NCI-H128 (cell line): ENCODE results near the gene USP44.

Experiments used
- DNase-seq: peaks from one replicate; lab custom pipeline; 2025; ENCODE audit not compliant: unreplicated experiment; lab: John Stamatoyannopoulos, UW

The USP44 gene

DNA sequence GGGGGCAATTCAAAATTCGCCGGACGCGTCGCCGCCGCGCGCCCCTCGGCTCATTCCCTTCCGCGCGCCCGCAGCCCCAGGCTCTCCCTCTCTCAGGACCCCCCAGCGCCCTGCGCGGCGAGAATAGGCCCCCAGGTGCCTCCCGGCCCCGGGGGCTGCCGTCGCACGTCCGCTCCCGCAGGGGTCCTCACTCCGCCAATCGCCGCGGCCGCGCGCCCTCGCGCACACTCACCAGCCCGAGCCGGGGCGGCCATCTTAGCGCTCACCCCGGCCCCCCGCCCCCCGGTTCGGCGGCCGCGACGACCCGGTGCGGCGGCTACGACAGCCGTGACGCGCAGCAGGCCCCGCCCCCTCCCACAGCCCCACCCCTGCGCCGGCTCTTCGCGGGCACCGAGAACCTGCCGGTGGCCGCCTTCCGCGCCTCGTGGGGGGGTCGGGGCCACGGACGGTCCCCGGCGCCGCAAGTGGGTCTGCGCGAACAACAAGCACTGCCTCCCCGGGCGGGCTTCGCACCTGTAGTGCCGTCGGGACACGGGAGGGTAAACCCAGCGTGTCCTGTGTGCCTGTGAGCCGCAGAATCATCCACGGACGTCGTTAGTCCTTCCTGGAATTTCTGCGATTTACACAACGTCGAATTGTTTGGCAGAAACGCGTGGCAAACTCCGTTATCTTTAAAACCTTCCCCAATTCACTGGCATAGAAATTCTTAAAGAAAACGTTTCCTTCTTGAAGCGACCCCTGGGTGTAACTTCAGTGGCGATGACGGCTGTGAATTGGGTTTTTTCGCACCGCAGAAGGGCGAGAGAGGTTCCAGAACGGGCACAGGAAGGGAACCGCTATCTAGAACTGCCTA is 2.5 kb downstream of the USP44 start:
- DNase-seq, result peak; percentile 24

DNA sequence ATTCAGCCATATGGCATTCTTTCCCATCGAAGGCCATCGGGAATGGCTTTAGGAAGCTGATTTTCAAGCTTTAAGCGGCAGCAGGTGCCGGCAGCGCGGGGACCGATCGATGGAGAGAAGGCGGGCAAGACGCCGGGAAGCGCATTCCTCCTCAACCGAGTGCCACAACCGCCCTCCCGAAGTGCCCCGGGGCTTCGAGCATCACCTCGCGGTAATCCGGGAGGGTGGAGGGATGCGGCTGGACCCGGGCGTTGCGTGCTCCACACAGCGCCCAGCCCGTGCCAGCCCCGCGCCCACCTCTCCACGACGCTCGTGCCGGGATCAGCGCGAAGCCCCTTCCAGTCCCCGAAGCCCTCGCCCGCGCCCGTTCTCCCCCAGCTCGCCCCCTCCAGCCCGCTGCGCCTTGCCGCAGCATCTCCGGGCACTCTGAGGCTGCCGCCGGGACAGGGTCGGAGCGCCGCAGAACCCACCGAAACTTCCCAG is 3.2 kb downstream of the USP44 start:
- peak; percentile 26 for DNase-seq

DNA sequence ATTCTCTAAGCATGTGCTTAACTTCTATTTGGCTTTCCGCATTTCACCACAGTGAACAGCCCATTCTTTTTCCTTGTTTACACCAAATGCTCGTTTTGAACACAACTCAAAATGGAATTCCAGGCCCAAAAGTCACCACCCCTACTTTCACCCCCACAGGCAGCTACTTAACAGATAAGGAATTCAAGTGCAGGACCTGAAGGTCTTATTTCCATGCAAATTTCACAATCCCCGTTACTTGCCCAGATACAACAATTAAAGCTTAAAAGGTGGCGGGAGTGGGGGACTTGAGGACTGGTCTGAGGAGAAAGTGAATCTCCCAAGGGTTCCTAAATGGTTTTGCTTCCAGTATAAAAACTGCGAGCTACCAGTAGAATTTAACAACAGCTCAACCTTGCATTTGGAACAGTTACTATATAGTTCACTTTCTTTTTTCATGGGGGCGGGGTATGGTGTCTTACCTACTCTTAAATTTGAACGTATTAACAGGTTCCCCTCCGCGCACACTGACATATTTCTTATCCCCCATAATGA is 3.7 kb downstream of the USP44 start:
- no peak for DNase-seq

DNA sequence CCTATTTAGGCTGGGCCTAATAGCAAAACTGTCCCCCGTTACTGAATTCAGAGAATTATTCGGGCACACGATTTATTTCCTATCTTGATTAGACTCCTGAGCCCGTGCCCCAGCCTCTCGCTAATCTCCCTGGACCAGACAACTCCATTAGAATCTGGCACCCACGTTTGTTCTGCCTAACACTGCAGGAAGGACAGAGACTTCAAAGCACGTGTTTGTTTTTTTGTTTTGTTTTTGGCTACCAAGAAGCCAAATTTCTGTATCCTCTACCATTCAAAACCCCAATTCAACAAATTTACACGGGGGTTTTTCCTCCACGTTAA is 4.8 kb downstream of the USP44 start:
- DNase-seq, result no peak

DNA sequence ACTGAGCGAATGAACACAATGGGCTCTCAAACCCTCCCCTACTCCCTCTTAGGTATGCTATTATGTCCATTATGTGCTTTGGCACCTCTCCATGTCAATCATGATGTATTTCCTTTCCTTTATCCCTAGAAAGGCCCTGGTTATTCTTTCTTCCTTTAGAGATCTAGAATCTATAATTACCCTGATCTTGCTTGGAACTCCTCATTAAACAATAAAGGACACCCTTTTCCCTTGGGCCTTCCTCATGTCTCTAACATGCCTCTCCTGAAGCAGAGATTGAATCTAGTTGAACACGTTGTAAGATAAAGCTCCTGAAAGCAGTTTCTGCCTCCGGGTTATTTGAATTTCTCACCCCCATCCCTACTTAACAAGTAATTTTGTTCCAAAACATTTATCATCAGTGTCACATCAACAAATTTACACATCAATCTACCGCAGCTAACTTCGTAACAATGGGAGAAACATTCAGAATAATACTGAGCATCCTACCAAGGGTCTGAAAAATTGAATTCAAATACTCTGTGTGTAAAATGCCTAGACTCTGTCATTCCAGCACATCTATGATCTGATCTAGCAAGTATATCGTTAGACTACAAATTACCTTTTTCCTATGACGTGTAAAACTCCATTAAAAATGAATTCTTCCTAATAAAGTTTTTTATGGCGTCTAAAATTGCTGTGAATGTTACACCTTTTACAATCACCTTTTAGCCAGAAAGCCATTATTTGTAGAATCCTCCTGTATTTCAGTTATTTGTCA is 5.4 kb downstream of the USP44 start:
- DNase-seq, result peak; percentile 9

DNA sequence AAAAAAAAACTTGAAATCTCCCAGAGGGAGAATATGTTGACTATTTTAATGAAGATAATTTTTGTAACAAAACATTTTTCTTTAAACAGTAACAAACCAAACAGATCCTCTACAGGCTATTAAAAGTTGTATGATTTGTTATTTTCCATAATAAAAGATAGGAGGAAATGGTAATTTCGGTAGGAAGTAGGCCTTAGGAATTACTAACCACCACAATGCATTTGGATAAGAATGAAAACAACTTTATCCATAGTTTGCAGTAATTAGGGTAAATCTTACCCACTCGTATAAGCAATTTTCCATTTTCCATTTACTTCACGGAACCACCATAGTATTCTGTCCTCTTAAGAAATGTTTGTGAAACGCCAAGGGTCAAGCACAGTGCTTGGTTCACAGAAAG is 6.0 kb downstream of the USP44 start:
- no peak for DNase-seq

DNA sequence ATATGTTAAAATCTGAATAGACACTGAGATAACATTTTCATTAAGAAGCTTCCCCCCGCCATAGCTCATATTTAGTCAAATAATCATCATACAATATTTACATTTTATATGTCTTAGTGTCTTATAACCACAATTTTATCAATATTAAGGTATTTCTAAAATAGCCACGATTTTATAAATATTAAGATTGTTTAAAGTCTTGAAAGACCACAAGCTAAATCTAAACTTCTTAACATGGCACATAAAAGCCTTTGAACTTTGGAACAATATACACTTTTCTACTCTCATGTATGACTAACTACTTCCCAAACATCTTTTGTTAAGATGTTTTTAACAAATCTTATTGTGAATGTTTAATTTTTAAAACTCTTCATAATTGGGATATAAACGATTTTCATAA is 6.5 kb downstream of the USP44 start:
- no peak for DNase-seq

DNA sequence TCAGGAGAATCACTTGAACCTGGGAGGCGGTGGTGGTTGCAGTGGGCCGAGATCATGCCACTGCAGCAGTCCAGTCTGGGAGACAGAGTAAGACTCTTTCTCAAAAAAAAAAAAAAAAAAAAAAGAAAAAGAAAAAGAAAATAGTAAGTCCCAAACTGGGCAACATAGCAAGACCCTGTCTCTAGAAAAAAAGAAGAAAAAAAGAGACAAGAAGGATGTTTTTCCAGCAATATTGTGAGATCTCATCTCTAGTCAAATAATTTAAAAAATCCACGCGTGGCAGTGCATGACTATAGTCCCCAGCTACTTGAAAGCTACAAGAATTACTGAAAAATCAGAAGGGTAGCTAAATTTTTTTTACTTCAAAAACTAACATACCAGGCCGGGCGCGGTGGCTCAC is 8.0 kb downstream of the USP44 start:
- no peak for DNase-seq

DNA sequence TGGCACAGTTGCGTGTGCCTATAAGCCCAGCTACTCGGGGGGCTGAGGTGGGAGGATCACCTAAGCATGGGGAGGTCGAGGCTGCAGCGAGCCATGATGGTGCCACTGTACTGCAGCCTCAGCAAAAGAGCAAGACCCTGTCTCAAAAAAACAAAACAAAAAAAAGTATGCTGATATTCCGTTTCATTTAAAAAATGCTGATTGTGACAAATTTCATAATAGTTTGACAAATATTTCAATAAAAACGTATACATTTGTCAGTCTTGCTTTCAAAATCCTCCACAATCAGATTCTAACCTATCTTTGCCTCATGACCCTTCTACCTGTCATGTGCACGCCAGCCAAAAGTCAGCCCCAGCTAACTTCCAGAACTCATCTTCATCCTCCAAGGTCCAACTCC is 9.8 kb downstream of the USP44 start:
- DNase-seq, result no peak

DNA sequence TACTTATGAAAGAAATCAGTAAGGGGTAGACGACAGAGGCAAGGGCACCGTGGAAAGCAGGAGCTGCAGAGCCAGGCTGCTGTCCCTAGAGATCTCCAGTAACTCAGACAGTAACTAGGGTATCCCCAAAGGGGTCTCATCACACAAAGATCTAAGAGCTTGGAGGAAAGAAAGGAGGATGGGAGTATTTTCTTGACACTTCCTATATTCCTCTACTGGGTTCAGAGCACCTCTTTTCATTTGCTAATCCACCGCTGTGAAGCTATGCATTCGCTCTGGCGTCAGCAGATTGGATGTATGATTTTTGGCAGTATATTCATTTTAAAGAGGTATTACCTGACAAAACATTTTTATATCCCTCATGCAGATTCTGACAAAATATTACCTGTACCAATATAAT is 12.6 kb downstream of the USP44 start:
- no peak for DNase-seq

DNA sequence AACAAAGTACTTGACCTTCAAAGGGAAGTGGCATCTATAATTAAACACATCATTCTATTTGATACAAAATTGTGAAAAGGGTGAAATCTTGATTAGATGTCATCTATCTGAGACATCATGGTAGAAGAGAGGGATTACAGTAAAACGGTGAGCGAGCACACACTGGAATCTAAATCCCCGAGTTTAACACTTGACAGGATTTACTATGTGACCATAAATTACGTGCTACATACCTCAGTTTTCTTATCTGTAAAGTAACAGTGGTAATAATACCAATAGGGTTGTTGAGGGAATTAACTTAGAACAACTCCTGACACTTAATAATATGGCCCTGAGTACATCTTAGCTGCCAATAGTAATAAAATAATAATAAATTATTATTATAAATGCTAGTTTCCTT is 13.3 kb downstream of the USP44 start:
- no peak for DNase-seq

DNA sequence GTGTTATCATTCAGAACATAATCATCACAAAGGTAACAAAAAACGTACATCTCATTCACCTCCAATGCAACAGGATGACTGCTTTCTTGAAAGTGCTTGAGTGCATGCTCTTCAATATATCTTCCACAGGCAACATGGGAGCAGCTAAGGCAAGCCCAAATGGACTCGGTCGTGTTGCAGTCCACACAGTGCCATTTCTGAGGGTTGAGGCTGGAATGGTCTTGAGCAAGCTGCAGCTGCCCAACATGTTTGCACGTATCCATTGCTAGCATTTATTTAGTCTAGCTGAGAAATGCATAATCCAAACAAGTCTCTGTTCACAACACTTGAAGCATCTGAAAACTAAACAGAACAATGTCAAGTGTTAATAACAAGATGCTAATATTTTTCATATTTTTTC is 17.3 kb downstream of the USP44 start:
- no peak for DNase-seq

DNA sequence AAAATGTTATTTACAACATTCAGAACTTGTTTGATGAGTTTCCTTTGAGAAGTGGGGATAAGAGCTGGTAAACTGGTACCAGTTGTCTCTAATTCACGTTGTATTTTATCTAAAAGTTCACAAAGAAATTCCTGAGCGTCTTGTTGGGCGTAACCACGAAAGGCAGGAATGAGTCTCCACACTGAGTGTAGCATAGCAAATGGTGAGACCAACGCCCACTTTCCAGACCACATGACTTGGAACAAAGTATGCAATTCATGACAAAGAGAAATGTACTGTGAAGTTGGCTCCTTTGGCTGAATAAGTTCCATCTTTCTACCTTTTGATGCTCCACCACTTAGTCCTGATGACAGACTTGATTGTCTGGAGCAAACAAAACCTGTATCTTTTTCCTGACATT is 18.4 kb downstream of the USP44 start:
- DNase-seq, result no peak

DNA sequence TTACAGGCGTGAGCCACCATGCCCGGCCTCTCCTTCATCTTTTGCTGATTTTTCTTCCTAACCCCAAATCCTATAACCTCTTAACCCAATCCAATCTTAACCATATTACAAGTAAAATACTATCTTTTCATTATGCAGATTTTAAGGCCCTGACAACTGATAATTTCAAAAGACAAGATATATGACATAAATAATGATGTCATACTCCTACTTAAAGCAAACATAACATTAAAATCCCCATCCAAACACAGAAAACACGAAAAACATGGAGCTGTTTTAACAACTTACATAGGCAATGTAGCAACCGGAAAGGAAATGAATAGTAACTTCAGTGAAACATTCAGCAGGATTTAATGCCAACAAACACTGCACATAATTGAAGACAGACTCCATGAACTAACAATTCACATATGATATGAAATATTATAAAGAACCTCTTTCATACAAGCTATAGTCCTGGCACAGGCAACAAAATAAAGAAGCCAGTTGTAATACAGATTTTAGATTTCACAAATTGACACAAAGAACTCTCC is 21.5 kb downstream of the USP44 start:
- DNase-seq, result no peak

DNA sequence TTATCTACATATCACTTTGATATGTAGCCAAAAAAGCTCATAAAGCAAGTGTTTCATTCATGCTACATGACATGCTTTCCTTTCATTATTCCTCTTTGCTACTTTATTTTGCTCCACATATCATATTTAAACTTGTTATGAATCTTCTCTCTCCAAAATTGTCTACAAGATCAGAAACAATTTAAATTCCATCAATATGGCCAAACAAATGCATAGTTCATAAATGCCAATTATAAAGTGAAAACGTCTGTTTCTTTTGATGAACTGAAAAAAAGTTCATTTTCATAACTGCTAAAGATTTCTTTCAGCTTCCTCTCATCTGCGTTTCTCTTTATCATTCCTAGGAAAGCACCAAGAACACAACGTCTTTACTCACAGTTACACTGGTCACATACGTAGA is 22.8 kb downstream of the USP44 start:
- no peak for DNase-seq

DNA sequence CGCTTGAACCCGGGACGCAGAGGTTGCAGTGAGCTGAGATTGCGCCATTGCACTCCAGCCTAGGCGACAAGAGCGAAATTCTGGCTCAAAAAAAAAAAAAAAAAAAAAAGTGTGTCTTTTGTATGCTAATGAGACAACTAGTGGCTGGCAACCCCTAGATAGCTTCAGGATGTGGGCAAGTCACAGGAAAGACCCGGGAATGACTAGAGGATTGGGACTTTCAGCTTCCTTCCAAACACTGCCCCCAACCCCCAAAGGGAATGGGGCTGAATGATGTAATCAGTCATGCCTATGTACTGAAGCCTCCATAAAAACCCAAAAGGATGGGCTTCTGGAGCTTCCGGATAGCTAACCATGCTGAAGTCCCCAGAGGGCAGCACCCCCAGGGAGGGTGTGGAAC is 28.6 kb downstream of the USP44 start:
- no peak for DNase-seq

DNA sequence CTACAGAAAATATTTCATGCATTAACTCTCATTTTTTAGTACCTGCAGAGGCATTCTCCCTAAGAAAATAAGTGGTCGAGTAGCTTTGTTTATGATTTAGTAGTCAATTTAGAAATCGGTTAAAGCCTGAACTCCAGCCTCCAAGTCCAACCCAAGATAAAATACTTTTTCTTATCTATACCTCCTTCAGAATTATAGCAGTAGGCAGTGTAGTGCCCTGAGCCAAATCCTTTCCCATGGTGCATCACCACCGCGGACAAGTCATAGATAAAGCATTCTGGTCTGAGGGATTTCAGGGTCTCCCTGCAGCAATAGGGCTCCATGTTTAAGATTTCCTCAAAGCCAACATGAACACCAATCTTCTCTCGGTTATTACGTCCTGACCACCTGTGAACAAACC is 30.5 kb downstream of the USP44 start:
- no peak for DNase-seq

DNA sequence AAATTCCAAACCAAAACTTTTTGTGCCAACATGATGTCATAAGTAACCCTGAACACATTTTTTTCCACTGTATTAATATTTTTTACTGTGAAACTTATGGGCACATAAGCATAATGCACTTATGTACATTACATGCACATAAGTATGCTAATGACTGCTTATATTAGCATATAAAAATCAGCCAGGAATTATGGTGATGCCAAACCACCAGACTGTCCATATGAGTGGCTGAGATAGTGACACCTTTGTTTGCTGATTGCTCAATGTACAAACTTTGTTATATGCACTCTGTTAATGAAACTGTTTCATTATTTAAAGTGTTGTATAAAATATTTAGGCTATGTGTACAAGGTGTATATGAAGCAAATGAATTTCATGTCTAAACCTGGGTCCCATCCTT is 32.3 kb downstream of the USP44 start:
- no peak for DNase-seq

DNA sequence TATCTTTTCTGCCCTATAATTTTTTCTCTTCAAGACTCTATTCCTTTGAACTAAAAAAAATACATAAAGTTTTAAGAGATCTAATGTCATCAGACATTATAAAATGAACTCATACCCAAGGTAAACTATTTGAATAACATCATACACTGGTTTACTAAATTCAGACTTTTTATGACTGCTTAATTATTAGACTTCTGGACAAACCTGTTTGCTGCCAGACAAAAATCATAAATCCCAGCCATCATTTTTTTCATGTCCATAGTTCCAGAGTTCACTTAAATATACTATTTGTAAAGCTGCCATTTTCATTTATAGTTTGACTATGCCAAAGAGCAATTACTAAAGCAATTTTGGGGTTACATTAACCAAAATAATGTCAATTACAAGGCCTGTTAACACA is 34.0 kb downstream of the USP44 start:
- DNase-seq, result no peak

DNA sequence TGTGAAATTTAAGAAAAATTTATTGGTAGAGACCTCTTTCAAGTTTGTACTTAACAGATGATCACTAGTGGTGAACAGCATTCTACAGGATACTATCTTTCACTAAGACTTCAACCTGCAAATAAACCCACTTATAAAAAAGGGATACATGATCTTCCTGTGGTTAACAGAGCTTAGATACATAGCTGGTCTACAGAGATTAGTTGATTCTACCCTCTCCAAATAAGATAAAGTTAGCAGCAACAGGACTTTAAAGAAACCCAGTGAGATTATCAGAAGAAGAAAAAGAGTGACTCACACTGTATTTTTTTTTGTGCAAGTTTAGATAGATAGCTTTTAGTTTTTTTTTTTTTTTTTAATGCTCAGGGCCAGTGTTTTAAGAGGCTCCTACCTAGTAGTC is 34.5 kb downstream of the USP44 start:
- DNase-seq, result no peak

DNA sequence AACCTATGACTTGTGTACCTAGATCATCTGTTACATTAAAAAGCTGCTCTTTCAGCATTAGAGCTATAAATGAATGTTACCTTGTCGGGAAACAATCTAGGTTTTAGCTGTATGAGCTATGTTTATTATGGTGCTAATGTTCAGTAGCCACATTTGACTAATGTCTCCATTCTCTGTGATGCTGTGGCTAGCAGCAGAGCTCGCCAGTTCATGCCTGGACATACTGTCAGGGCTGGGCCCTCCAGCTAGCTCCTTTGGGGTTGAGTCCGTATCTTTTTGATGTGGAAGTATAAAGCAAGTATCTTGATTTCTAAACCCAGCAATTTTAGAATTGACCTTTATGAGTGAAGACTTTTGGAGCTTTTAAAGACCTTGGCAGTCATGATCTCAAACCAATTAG is 36.1 kb downstream of the USP44 start:
- no peak for DNase-seq

DNA sequence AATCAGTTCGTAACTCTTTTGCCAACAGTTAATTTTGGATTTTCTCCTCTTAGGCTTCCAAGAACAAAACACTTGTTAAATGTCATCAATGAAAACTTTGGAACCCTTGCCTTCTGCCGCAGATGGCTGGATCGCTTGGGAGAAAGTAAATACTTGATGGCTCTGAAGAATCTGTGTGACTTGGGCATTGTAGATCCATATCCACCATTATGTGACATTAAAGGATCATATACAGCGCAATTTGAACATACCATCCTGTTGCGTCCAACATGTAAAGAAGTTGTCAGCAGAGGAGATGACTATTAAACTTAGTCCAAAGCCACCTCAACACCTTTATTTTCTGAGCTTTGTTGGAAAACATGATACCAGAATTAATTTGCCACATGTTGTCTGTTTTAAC is 37.7 kb downstream of the USP44 start:
- DNase-seq, result no peak
